Activated CD8-positive, alpha-beta T cell treated with anti-CD3 and anti-CD28 coated beads for 36 hours (primary cell): Measurements from ENCODE around the gene DENND10. TPM values are rescaled to one million over a fixed set of nuclear protein-coding genes. Genes with fewer than 3 reads are reported as not detected.

Experiments
- ATAC-seq: fragments of 200-7000 bp; cut with Tn5 transposase; one replicate; pipeline ENCODE4 v1.10.0; 2021; ENCODE audit warnings: mild to moderate bottlenecking, moderate library complexity
- CTCF ChIA-PET: fragments of 350-600 bp; sonication (Branson Sonifier 250); formaldehyde crosslinking; loops from one replicate; lab custom pipeline; 2021; ENCODE audit warnings: antibody characterized with exemption; lab: Charles Lee
- POLR2A ChIA-PET: fragments of 350-600 bp; sonication (Branson Sonifier 250); formaldehyde crosslinking; loops from one replicate; lab custom pipeline; 2021; ENCODE audit warnings: antibody characterized with exemption; lab: Charles Lee
- DNase-seq: peaks from one replicate; pipeline ENCODE4 v3.0.0-alpha.2; 2020
- H3K27ac Mint-ChIP-seq: one replicate; pipeline ENCODE4 v1.8.0; 2021; ENCODE audit warnings: mild to moderate bottlenecking, mixed read lengths
- H3K27me3 Mint-ChIP-seq: one replicate; pipeline ENCODE4 v1.8.0; 2021; ENCODE audit warnings: mixed read lengths
- H3K36me3 Mint-ChIP-seq: one replicate; pipeline ENCODE4 v1.8.0; 2021; ENCODE audit warnings: low read depth, mixed read lengths
- H3K4me1 Mint-ChIP-seq: one replicate; pipeline ENCODE4 v1.8.0; 2021; ENCODE audit warnings: low read depth, mixed read lengths
- H3K4me3 Mint-ChIP-seq: one replicate; pipeline ENCODE4 v1.8.0; 2021; ENCODE audit warnings: mild to moderate bottlenecking, moderate library complexity, mixed read lengths
- H3K9me3 Mint-ChIP-seq: one replicate; pipeline ENCODE4 v1.8.0; 2021; ENCODE audit warnings: mixed read lengths
- intact Hi-C: fragments of 100-400 bp; cut with micrococcal nuclease; formaldehyde crosslinking; loops from one replicate; pipeline ENCODE4 v1.10.0; 2022
- total RNA-seq, 2 experiments: library from RNA; stranded (reverse); gene quantifications; one replicate each; pipeline ENCODE4 v1.2.3, GENCODE V29; 2021
- TF ChIP-seq, protein P1 (sequence below): fragments of 200-600 bp; IDR thresholded peaks from one replicate; pipeline ENCODE4 v1.8.0; 2022; ENCODE audit warnings: antibody characterized with exemption, mild to moderate bottlenecking

DENND10 gene
- total RNA-seq, 2 experiments from 2014 or later, result 16.9 to 18.6 TPM

- POLR2A ChIA-PET, result interaction anchor here (1.4 to 3.1 kb wide), 3 partner anchors 8 to 14 kb away, joined by 3 to 14 read pairs (median 4); partner anchors contain the start of gene SFXN4
- no peaks in the 10 kb centered on the region for H3K4me1 Mint-ChIP-seq
- TF ChIP-seq, protein P1, sequence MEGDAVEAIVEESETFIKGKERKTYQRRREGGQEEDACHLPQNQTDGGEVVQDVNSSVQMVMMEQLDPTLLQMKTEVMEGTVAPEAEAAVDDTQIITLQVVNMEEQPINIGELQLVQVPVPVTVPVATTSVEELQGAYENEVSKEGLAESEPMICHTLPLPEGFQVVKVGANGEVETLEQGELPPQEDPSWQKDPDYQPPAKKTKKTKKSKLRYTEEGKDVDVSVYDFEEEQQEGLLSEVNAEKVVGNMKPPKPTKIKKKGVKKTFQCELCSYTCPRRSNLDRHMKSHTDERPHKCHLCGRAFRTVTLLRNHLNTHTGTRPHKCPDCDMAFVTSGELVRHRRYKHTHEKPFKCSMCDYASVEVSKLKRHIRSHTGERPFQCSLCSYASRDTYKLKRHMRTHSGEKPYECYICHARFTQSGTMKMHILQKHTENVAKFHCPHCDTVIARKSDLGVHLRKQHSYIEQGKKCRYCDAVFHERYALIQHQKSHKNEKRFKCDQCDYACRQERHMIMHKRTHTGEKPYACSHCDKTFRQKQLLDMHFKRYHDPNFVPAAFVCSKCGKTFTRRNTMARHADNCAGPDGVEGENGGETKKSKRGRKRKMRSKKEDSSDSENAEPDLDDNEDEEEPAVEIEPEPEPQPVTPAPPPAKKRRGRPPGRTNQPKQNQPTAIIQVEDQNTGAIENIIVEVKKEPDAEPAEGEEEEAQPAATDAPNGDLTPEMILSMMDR, result no peak
Measured at GRCh38 chr10:119153661-119154060, 49.7 kb downstream of the DENND10 start.

GRCh38 chr10:119159332-119159731 lies 55.4 kb downstream of the DENND10 start:
- ChIA-PET CTCF (no interaction called here), POLR2A (interaction anchor here (1.0 kb wide), 1 partner anchor 79 kb away, joined by 4 read pairs; the partner anchor contains the start of gene EIF3A)
- ATAC-seq (no peak), DNase-seq (no peak)
- Mint-ChIP-seq H3K9me3 (no peaks in the 10 kb centered on the region), H3K4me1 (peaks cover 21% of the 10 kb centered on the region), H3K4me3 (no peak overlapping the region), H3K27me3 (no peaks in the 10 kb centered on the region), H3K27ac (no peak overlapping the region), H3K36me3 (peaks cover 50% of the 10 kb centered on the region)
- intact Hi-C loops, result no loop called here
- TF ChIP-seq, protein P1, result no peak

More at GRCh38 chr10:119153661-119154060, 49.7 kb downstream of the DENND10 start:
- intact Hi-C loops, result no loop called here
- Mint-ChIP-seq H3K9me3 (no peaks in the 10 kb centered on the region), H3K27ac (no peak overlapping the region), H3K27me3 (no peaks in the 10 kb centered on the region), H3K36me3 (peaks cover 55% of the 10 kb centered on the region), H3K4me3 (no peak overlapping the region)
- DNase-seq, result no peak
- ATAC-seq, result no peak
- CTCF ChIA-PET, result interaction anchor here (0.7 to 2.1 kb wide), 2 partner anchors 14 to 46 kb away, joined by 3 to 6 read pairs; no protein-coding TSS in a partner anchor

DNA sequence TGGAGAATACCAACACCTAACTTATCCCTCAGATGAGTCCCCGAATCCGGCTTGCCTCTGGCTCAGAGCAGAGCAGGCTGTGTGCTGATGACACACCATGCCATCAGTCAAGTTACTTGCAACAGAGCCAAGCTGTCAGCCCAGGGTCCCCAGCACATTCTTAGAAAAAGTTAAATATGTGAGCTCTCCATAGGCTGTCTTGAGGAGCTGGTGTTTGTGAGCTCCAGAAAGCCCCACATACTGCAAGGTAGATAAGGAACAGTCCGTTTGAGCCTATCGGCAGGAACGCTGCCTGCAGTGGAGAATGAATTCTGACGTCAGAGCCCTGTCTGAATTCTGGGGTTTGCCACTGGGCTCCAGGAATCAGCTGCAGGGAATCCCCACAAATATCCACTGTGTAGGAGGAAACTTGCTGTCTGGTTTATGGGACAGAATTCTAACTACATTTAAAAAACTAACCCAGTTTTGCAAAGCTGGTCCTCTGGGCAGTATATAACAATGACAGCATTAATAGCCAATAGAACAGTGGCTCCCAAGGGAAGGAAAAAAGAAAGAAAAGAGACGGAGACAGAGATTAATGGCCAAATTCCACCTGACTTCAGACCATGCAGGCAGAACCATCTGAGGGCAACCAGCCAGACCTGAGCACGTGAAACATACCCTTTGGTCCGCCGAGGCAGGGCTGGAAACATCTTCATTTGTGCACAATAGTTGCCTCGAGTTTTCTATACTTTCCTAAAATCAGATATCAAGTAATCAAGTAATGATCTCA lies 58.0 kb downstream of the DENND10 start:
- no peak for ATAC-seq
- no peak overlapping the region for H3K4me3 Mint-ChIP-seq
- peaks cover 34% of the 10 kb centered on the region for H3K36me3 Mint-ChIP-seq
- CTCF ChIA-PET, result interaction anchor here (1.1 to 1.2 kb wide), 2 partner anchors 15 to 283 kb away, joined by 3 to 4 read pairs; no protein-coding TSS in a partner anchor
- peaks cover 33% of the 10 kb centered on the region for H3K4me1 Mint-ChIP-seq
- intact Hi-C loops, result no loop called here
- TF ChIP-seq, protein P1, result no peak
- H3K27ac Mint-ChIP-seq, result no peak overlapping the region
- H3K9me3 Mint-ChIP-seq, result no peaks in the 10 kb centered on the region
- H3K27me3 Mint-ChIP-seq, result no peaks in the 10 kb centered on the region
- POLR2A ChIA-PET, result interaction anchor here (0.6 to 1.9 kb wide), 6 partner anchors 9 to 188 kb away, joined by 3 to 8 read pairs (median 4); no protein-coding TSS in a partner anchor
- DNase-seq, result no peak

- no peak overlapping the region for H3K27ac Mint-ChIP-seq
- ChIA-PET CTCF (no interaction called here), POLR2A (interaction anchor here (1.8 to 2.9 kb wide), 3 partner anchors 9 to 31 kb away, joined by 6 to 14 read pairs (median 8); no protein-coding TSS in a partner anchor)
- H3K4me1 Mint-ChIP-seq, result peaks cover 37% of the 10 kb centered on the region
- no peak for ATAC-seq
- H3K27me3 Mint-ChIP-seq, result no peaks in the 10 kb centered on the region
- intact Hi-C loops, result no loop called here
- no peaks in the 10 kb centered on the region for H3K9me3 Mint-ChIP-seq
- DNase-seq, result no peak
- TF ChIP-seq, protein P1, result no peak
- no peak overlapping the region for H3K4me3 Mint-ChIP-seq
- H3K36me3 Mint-ChIP-seq, result peaks cover 39% of the 10 kb centered on the region
Measured at GRCh38 chr10:119162452-119163092, 58.7 kb downstream of the DENND10 start.
